ENCODE measurements around the gene PNLIPRP2.

PNLIPRP2 gene

GRCh38 chr10:116626815-116627214 is 6.1 kb downstream of the PNLIPRP2 start:
- Histone ChIP-seq H3K27me3 (peaks cover 0 to 38% of the 10 kb centered on the region in 2 donors), H3K36me3 (no peaks in the 10 kb centered on the region), H3K4me1 (peaks cover 0 to 7% (median 3%) of the 10 kb centered on the region in 4 donors), H3K9me3 (no peaks in the 10 kb centered on the region), H3K27ac (no peak overlapping the region), H3K4me3 (no peak overlapping the region)
- no peak for DNase-seq
- TF ChIP-seq CTCF (IDR thresholded peaks at IDR 0.05), result no peak
- intact Hi-C loops (cut with DNase I; ENCODE audit: low total_unique reads), result no loop called here

- no peak for DNase-seq
- Histone ChIP-seq H3K27me3 (peaks cover 0 to 37% of the 10 kb centered on the region in 2 donors), H3K4me3 (no peak overlapping the region), H3K36me3 (no peaks in the 10 kb centered on the region), H3K9me3 (no peaks in the 10 kb centered on the region), H3K4me1 (peaks cover 0 to 7% (median 3%) of the 10 kb centered on the region in 4 donors), H3K27ac (no peak overlapping the region)
- intact Hi-C loops (cut with DNase I; ENCODE audit: low total_unique reads), result no loop called here
- peak in 1 of 2 experiments; percentile 5 for TF ChIP-seq CTCF (IDR thresholded peaks at IDR 0.05)
Measured at GRCh38 chr10:116627386-116627933, 6.7 kb downstream of the PNLIPRP2 start.

- Histone ChIP-seq H3K36me3 (no peaks in the 10 kb centered on the region), H3K27me3 (peaks cover 0 to 29% of the 10 kb centered on the region in 2 donors), H3K4me1 (peaks cover 0 to 7% (median 3%) of the 10 kb centered on the region in 4 donors), H3K27ac (no peak overlapping the region), H3K4me3 (no peak overlapping the region), H3K9me3 (no peaks in the 10 kb centered on the region)
- intact Hi-C loops (cut with DNase I; ENCODE audit: low total_unique reads), result no loop called here
- no peak for DNase-seq
- no peak for TF ChIP-seq CTCF (IDR thresholded peaks at IDR 0.05)
Measured at GRCh38 chr10:116629340-116629739, 8.6 kb downstream of the PNLIPRP2 start.

GRCh38 chr10:116630020-116630419 is 9.3 kb downstream of the PNLIPRP2 start:
- Histone ChIP-seq H3K4me1 (peaks cover 0 to 7% (median 3%) of the 10 kb centered on the region in 4 donors), H3K36me3 (no peaks in the 10 kb centered on the region), H3K4me3 (no peak overlapping the region), H3K27ac (no peak overlapping the region), H3K9me3 (no peaks in the 10 kb centered on the region), H3K27me3 (peaks cover 0 to 25% of the 10 kb centered on the region in 2 donors)
- no peak for DNase-seq
- intact Hi-C loops (cut with DNase I; ENCODE audit: low total_unique reads), result no loop called here
- TF ChIP-seq CTCF (IDR thresholded peaks at IDR 0.05), result no peak

GRCh38 chr10:116631871-116632295 is 11.1 kb downstream of the PNLIPRP2 start:
- H3K27ac ChIP-seq, result no peak overlapping the region
- peaks cover 0 to 7% (median 3%) of the 10 kb centered on the region in 4 donors for H3K4me1 ChIP-seq
- peaks cover 0 to 14% of the 10 kb centered on the region in 2 donors for H3K27me3 ChIP-seq
- no peak overlapping the region for H3K4me3 ChIP-seq
- DNase-seq, result no peak
- intact Hi-C loops (cut with DNase I; ENCODE audit: low total_unique reads), result no loop called here
- no peaks in the 10 kb centered on the region for H3K9me3 ChIP-seq
- no peaks in the 10 kb centered on the region for H3K36me3 ChIP-seq
- TF ChIP-seq CTCF (IDR thresholded peaks at IDR 0.05), result no peak
